PC-3 (cell line): ENCODE measurements around the gene GNG8.

Experiments used
- EZH2 ChIP-seq: fragments of 300-600 bp; sonication (generic); IDR thresholded peaks from one replicate; pipeline ENCODE4 v1.6.1; 2017; ENCODE audit warnings: antibody characterized with exemption, mild to moderate bottlenecking, low read length; ENCODE audit not compliant: unreplicated experiment
- TF ChIP-seq, protein P1 (sequence below): fragments of 300-600 bp; sonication (generic); conservative IDR thresholded peaks from 2 replicates; pipeline ENCODE4 v1.5.1; 2017; ENCODE audit warnings: antibody characterized with exemption, low read depth, mild to moderate bottlenecking, low read length

DNA sequence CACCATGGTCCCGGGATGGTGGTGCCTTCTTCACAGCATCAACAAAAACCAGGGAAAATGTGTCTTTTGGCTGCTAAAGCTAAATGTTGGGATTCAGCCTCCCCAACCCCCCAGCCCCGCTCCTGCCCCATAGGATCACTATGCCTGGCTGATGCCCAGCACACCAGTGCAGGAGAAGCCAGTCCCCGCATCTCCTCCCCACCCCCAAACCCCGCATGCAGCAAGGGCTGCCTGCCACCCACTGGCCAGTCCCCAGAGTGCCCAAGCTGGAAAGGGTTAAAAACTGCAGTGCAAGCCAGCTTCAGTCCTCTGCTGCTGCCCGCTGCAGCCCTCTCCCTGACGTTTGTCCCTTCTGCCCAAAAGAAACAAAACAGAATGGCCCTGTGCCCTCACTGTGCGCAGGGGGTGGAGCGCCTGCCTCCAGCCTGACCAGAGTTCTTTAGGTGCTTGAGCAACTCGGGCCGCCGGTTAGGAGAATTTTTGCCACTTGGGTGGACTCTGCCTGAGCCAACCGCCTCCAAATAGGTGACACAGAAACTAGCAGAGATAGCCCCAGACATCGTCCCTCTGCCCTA is 31.1 kb downstream of the GNG8 start:
- TF ChIP-seq, protein P1, sequence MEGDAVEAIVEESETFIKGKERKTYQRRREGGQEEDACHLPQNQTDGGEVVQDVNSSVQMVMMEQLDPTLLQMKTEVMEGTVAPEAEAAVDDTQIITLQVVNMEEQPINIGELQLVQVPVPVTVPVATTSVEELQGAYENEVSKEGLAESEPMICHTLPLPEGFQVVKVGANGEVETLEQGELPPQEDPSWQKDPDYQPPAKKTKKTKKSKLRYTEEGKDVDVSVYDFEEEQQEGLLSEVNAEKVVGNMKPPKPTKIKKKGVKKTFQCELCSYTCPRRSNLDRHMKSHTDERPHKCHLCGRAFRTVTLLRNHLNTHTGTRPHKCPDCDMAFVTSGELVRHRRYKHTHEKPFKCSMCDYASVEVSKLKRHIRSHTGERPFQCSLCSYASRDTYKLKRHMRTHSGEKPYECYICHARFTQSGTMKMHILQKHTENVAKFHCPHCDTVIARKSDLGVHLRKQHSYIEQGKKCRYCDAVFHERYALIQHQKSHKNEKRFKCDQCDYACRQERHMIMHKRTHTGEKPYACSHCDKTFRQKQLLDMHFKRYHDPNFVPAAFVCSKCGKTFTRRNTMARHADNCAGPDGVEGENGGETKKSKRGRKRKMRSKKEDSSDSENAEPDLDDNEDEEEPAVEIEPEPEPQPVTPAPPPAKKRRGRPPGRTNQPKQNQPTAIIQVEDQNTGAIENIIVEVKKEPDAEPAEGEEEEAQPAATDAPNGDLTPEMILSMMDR, result no peak
- no peak for TF ChIP-seq EZH2
